HEK293T (cell line): Measurements from ENCODE around the gene NFX1.

Experiments
- ELF4 ChIP-seq: fragments of 450-650 bp; IDR thresholded peaks from 2 replicates; pipeline ENCODE4 v1.6.1; 2017; ENCODE audit warnings: antibody characterized with exemption
- FOXA1 ChIP-seq: fragments of 450-650 bp; IDR thresholded peaks from 2 replicates; pipeline ENCODE4 v1.6.1; 2016; ENCODE audit warnings: mild to moderate bottlenecking
- FOXK2 ChIP-seq: fragments of 450-650 bp; IDR thresholded peaks from 2 replicates; pipeline ENCODE4 v1.6.1; 2016; ENCODE audit warnings: mild to moderate bottlenecking
- FOXM1 ChIP-seq: fragments of 450-650 bp; IDR thresholded peaks from 2 replicates; pipeline ENCODE4 v1.6.1; 2017; ENCODE audit warnings: mild to moderate bottlenecking, borderline replicate concordance
- NFRKB ChIP-seq: fragments of 450-650 bp; IDR thresholded peaks from 2 replicates; pipeline ENCODE4 v1.6.1; 2016; ENCODE audit warnings: mild to moderate bottlenecking, moderate library complexity
- SP1 ChIP-seq: fragments of 450-650 bp; IDR thresholded peaks from 2 replicates; pipeline ENCODE4 v1.6.1; 2017

GRCh38 chr9:33372900-33373299, 82.6 kb downstream of the NFX1 start:
- TF ChIP-seq FOXK2 = no peak
- no peak for TF ChIP-seq FOXM1
- TF ChIP-seq NFRKB = no peak
- no peak for TF ChIP-seq ELF4
- TF ChIP-seq FOXA1 = no peak
- TF ChIP-seq SP1 = no peak
